Skin epidermis (tissue), 12 donors: ENCODE measurements around the gene FYCO1.

ENCODE experiments used
- H3K27ac ChIP-seq, 21 experiments: fragments of 200-600 bp; sonication (generic) in 11 of 21; one replicate each; pipeline ENCODE4 v1.5.0; 2020; ENCODE audit warnings: mild to moderate bottlenecking in 3 of 21, inconsistent platforms in 2 of 21, moderate library complexity in 2 of 21
- H3K4me3 ChIP-seq, 7 experiments: fragments of 200-600 bp; sonication (generic) in 2 of 7; one replicate each; pipeline ENCODE4 v1.5.0; 2020; ENCODE audit warnings: inconsistent platforms in 2 of 7, mild to moderate bottlenecking in 2 of 7, moderate library complexity in 1 of 7

FYCO1 gene

GRCh38 chr3:45880725-45881077 is 114.9 kb downstream of the FYCO1 start:
- Histone ChIP-seq H3K27ac (no peak overlapping the region), H3K4me3 (no peak overlapping the region)

DNA sequence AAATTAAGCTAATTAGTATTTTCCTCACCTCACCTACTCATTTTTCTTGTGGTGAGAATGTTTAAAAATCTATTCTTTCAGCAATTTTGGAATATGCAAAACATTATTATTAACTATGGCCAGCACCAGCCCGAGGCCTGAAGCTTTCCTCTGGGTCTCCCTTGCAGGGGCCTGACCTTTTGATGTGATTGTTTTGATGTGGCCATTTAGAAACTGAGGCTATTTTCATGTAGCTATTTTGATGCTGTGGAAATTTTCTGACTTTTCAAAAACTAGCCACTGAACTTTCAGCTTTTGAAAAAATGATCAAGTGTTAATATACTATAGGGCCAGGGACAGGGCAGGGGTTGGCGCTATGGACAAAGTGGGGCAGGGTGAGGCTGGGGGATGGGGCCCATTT is 117.5 kb downstream of the FYCO1 start:
- Histone ChIP-seq H3K4me3 (no peak overlapping the region), H3K27ac (no peak overlapping the region)

DNA sequence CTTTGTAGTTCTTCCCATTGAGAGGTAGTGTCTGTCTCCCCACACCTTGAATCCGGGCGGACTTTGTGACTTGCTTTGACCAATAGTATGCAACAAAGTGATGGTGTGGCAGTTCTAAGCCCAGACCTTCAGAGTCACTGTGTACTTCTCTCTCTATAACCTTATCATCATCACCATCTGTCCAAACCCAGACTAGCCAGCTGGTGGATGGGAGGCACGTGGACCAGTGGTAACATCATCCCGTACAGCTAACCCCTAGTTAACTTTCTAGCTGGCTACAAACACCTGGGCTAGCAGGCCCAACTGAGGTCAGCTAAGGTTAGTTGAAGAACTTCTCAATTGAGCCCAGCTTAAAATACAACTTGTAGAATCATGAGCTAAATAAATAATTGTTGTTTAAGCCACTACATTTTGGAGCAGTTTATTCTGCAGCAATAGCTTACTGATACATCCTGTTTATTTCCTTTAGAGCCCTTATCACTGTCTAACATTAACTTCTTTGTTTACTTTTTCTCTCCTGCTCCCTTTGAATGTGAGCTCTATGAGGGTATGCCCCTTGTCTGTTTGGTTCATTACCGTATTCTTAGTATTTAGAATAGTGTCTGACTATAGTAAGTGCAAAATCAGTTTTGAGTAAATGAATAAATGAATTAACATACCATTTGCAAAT is 120.8 kb downstream of the FYCO1 start:
- no peak overlapping the region for H3K27ac ChIP-seq
- no peak overlapping the region for H3K4me3 ChIP-seq

GRCh38 chr3:45873638-45874037 is 122.0 kb downstream of the FYCO1 start:
- H3K27ac ChIP-seq: no peak overlapping the region
- H3K4me3 ChIP-seq: no peak overlapping the region

DNA sequence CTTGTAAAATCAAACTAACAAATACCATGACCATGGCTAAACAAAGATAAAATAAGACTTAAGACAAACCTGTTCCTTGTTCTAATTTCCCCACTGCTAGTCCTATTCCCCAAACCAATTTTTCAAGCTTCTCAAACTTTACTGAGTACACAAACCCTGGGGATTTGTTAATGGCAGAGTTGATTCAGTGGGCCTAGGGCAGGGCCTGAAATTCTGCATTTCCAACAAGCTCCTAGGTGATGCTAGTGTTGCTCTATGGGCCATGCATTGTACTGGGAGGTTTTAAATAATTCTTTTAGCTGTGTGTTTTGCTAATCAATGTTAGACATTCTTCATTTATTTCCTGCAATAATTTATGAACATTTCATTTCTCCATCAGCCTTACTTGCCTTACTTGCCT is 122.6 kb downstream of the FYCO1 start:
- Histone ChIP-seq H3K4me3 (no peak overlapping the region), H3K27ac (no peak overlapping the region)

DNA sequence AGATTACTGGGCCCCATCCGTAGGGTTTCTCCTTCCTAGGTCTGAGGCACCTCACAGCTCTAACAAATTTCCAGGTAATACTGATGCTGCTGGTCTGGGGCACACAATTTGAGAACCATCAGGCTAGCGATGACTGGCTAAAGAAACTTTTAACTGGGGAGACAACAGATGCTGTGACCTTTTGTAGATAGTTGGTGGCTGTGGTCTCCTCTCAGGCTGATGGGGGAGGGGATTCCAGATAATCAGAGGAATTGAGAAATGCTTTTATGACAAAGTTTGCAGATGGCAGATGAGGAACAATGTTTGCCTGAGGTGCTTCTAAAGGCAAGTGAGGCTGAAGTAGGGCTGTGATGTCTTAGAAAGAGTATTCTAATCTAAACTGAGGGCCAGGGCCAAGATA is 123.1 kb downstream of the FYCO1 start:
- no peak overlapping the region for H3K4me3 ChIP-seq
- H3K27ac ChIP-seq: no peak overlapping the region

GRCh38 chr3:45871780-45872179 is 123.8 kb downstream of the FYCO1 start:
- Histone ChIP-seq H3K27ac (no peak overlapping the region), H3K4me3 (no peak overlapping the region)

GRCh38 chr3:45870099-45870498 is 125.5 kb downstream of the FYCO1 start:
- no peak overlapping the region for H3K4me3 ChIP-seq
- no peak overlapping the region for H3K27ac ChIP-seq

DNA sequence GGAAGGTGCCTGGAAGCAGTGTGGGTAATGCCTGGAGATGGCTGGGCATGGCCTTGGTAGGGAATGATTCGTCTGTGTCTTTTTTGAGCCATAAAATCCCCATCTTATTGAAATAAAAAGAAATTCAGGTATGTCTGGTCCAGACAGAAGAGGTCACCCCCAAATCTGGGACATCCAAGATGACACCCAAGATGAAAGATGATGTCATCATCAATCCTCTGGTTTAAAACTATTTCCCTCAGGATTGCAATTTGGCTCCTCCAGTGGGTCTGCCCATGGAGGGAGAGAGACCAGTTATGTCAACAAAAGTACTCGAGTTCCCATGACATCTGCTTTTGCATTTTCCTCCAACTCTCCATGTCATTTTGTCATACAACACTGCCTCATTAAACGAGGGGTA is 126.0 kb downstream of the FYCO1 start:
- no peak overlapping the region for H3K27ac ChIP-seq
- H3K4me3 ChIP-seq: no peak overlapping the region

DNA sequence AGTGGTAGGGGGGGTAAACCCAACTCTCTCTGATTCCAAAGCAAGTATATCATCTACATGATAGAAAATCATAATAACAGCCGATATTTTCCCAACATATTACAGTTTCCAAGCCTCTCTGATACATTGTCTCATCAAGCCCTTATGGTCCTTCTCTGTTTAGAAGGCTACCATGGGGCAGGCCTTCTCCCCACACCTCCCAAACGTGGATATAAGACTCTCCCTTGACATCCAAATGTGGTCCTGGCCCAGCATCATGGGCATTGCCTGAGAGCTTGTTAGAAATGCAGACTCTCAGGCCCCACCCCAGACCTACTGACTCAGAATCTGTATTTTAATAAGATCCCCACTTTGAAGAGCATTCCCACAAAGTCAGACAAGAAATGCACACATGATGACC is 127.0 kb downstream of the FYCO1 start:
- Histone ChIP-seq H3K4me3 (no peak overlapping the region), H3K27ac (no peak overlapping the region)

DNA sequence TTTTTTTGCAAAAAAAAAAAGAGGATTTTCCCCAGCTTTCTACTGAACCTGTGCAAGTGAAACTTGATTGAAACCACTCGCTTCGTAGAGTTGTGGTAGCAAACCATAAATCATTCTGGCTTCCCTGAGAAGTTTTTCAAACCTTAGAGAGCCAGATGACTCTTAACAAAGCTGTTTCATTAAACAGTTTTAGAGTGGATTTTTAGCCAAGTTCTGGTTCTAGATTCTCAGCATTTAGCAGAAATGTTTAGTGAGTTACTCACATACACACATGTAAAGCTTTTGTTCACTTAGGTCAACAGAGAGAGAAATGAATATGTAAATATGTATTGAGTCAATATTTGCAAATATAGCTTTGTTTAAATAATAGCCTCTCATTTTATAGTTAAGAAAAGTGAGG is 127.4 kb downstream of the FYCO1 start:
- no peak overlapping the region for H3K27ac ChIP-seq
- no peak overlapping the region for H3K4me3 ChIP-seq
